IPS-15b (cell line): ENCODE data around the gene BANF2.

ENCODE experiments used
- H3K27me3 ChIP-seq: one replicate; pipeline ENCODE4 v1.6.1; 2013; ENCODE audit warnings: low read length; ENCODE audit not compliant: control insufficient read depth, insufficient read depth
- H3K36me3 ChIP-seq: one replicate; pipeline ENCODE4 v1.6.1; 2013; ENCODE audit warnings: low read length; ENCODE audit not compliant: control insufficient read depth, insufficient read depth
- H3K4me1 ChIP-seq: one replicate; pipeline ENCODE4 v1.6.1; 2013; ENCODE audit warnings: mild to moderate bottlenecking, low read length; ENCODE audit not compliant: control insufficient read depth, insufficient read depth
- H3K4me3 ChIP-seq: one replicate; pipeline ENCODE4 v1.5.1; 2013; ENCODE audit warnings: low read depth, low read length
- H3K9ac ChIP-seq: one replicate; pipeline ENCODE4 v1.6.1; 2013; ENCODE audit warnings: low read depth, mild to moderate bottlenecking, low read length
- H3K9me3 ChIP-seq: one replicate; pipeline ENCODE4 v1.6.1; 2013; ENCODE audit warnings: mild to moderate bottlenecking, low read length; ENCODE audit not compliant: control insufficient read depth, insufficient read depth

The BANF2 gene

GRCh38 chr20:17732907-17733521 lies 33.2 kb downstream of the BANF2 start:
- Histone ChIP-seq H3K9me3 (no peaks in the 10 kb centered on the region), H3K27me3 (no peaks in the 10 kb centered on the region), H3K9ac (no peak overlapping the region), H3K36me3 (no peaks in the 10 kb centered on the region), H3K4me3 (no peak overlapping the region), H3K4me1 (no peaks in the 10 kb centered on the region)

- Histone ChIP-seq H3K27me3 (no peaks in the 10 kb centered on the region), H3K36me3 (no peaks in the 10 kb centered on the region), H3K9ac (no peak overlapping the region), H3K9me3 (no peaks in the 10 kb centered on the region), H3K4me3 (no peak overlapping the region), H3K4me1 (no peaks in the 10 kb centered on the region)
Observed at GRCh38 chr20:17733767-17734304, 34.1 kb downstream of the BANF2 start.

DNA sequence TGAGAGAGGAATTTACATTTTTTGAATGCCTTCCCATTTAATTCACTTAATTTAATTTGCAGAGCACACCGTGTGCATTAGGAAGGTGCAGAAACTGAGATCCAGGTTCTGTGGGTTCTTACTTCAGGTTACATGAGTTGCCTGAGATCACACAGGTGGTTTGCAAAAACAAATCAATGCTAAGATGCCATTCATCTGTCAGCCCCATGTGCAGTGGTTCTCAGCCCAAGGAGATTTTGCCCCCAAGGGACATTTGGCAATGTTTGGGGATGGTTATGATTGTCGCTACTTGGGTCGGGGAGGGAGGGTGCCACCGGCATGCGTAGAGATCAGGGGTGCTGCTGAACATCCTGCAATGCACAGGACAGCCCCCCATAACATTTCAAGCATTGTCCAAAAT lies 34.6 kb downstream of the BANF2 start:
- Histone ChIP-seq H3K9ac (no peak overlapping the region), H3K4me3 (no peak overlapping the region), H3K36me3 (no peaks in the 10 kb centered on the region), H3K9me3 (no peaks in the 10 kb centered on the region), H3K27me3 (no peaks in the 10 kb centered on the region), H3K4me1 (no peaks in the 10 kb centered on the region)

GRCh38 chr20:17735206-17735804 lies 35.5 kb downstream of the BANF2 start:
- Histone ChIP-seq H3K4me3 (no peak overlapping the region), H3K27me3 (no peaks in the 10 kb centered on the region), H3K9ac (no peak overlapping the region), H3K9me3 (no peaks in the 10 kb centered on the region), H3K36me3 (no peaks in the 10 kb centered on the region), H3K4me1 (no peaks in the 10 kb centered on the region)

- no peaks in the 10 kb centered on the region for H3K9me3 ChIP-seq
Observed at GRCh38 chr20:17735959-17736621, 36.3 kb downstream of the BANF2 start.

DNA sequence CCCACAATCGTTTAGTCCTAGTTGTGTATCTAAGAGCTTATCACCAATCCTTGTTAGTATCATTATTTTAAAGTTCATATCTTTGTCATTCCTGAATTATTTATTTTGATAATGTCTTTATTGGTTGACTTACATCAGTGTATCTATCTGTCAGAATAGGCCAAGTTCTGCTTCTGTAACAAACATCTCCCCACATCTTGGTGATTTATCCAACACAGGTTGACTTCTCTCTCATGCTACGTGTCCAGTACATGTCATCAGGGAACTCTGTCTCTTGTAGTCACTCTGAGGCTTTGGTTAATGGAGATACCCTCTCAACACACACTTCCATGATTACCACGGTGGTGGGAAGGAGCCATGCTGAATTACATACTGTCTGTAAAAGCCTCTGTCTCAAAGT lies 38.4 kb downstream of the BANF2 start:
- Histone ChIP-seq H3K36me3 (no peaks in the 10 kb centered on the region), H3K27me3 (no peaks in the 10 kb centered on the region), H3K4me3 (no peak overlapping the region), H3K9me3 (no peaks in the 10 kb centered on the region), H3K9ac (no peak overlapping the region), H3K4me1 (no peaks in the 10 kb centered on the region)

More at GRCh38 chr20:17735959-17736621, 36.3 kb downstream of the BANF2 start:
- Histone ChIP-seq H3K27me3 (no peaks in the 10 kb centered on the region), H3K4me1 (no peaks in the 10 kb centered on the region), H3K36me3 (no peaks in the 10 kb centered on the region), H3K9ac (no peak overlapping the region), H3K4me3 (no peak overlapping the region)

DNA sequence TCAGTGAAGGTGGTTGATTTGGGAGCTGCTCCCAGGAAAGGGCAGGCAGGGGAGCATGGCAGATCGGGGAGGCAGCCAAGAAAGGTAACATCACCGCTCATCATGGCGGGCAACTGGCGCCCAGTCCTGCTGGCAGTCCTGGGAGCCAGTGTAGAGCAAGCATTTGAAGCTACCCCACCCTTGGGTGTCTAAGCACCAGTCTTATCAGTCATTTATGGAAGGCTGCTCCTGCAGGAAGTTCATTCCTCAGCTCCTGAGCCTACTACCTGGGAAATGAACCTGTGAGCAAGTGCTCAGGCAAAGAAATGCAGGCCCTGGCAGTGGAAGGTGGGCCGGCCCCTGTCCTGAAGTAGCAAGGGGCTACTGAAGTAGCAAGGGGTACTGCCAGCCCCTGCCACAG lies 41.5 kb downstream of the BANF2 start:
- H3K36me3 ChIP-seq: no peaks in the 10 kb centered on the region
- H3K4me3 ChIP-seq: no peak overlapping the region
- H3K4me1 ChIP-seq: no peaks in the 10 kb centered on the region
- no peaks in the 10 kb centered on the region for H3K9me3 ChIP-seq
- H3K9ac ChIP-seq: no peak overlapping the region
- H3K27me3 ChIP-seq: no peaks in the 10 kb centered on the region

GRCh38 chr20:17742731-17743130 lies 43.0 kb downstream of the BANF2 start:
- no peaks in the 10 kb centered on the region for H3K36me3 ChIP-seq
- H3K4me3 ChIP-seq: no peak overlapping the region
- no peaks in the 10 kb centered on the region for H3K4me1 ChIP-seq
- H3K27me3 ChIP-seq: no peaks in the 10 kb centered on the region
- H3K9me3 ChIP-seq: no peaks in the 10 kb centered on the region
- no peak overlapping the region for H3K9ac ChIP-seq

DNA sequence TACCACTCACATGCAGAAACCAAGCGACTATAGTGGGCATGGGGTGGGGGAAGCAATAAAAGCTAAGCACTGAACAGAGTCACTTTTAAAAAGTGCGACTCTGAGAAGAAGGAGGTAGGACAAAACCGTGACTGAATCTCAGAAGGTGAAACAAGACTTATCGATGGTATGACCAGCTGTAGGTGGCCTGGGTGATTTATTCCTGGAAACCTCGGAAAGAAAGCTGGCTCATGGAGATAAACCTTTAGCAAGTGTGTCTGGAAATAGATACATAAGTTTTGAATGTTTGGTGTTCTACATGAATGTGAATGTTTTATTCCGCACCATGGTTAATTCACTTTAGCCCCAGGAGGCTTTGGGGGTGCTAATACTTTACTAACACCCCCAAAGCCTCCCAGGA lies 43.9 kb downstream of the BANF2 start:
- Histone ChIP-seq H3K4me3 (no peak overlapping the region), H3K9me3 (no peaks in the 10 kb centered on the region), H3K36me3 (no peaks in the 10 kb centered on the region), H3K9ac (no peak overlapping the region), H3K4me1 (no peaks in the 10 kb centered on the region), H3K27me3 (no peaks in the 10 kb centered on the region)

GRCh38 chr20:17747431-17747846 lies 47.7 kb downstream of the BANF2 start:
- H3K27me3 ChIP-seq: no peaks in the 10 kb centered on the region
- H3K9ac ChIP-seq: no peak overlapping the region
- peaks cover 2% of the 10 kb centered on the region for H3K4me1 ChIP-seq
- no peak overlapping the region for H3K4me3 ChIP-seq
- H3K36me3 ChIP-seq: no peaks in the 10 kb centered on the region
- H3K9me3 ChIP-seq: no peaks in the 10 kb centered on the region

DNA sequence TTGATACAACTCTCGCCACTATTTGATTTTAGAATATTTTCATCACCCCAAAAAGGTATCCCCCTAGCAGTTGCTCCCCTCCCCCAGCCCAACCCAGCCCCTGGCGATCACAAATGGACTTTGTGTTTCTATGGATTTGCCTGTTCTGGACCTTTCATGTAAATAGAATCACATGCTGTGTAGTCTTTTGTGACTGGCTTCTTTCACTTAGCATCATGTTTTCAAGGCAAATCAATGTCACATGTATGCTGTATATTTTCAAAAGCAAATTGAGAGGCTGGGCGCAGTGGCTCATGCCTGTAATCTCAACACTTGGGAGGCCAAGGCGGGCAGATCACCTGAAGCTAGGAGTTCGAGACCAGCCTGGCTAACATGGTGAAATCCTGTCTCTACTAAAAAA lies 48.5 kb downstream of the BANF2 start:
- Histone ChIP-seq H3K36me3 (no peaks in the 10 kb centered on the region), H3K4me3 (no peak overlapping the region), H3K9ac (no peak overlapping the region), H3K9me3 (no peaks in the 10 kb centered on the region), H3K4me1 (peaks cover 11% of the 10 kb centered on the region), H3K27me3 (peaks cover under 1% of the 10 kb centered on the region)

GRCh38 chr20:17749626-17749977 lies 49.8 kb downstream of the BANF2 start:
- peaks cover 15% of the 10 kb centered on the region for H3K4me1 ChIP-seq
- H3K4me3 ChIP-seq: no peak overlapping the region
- H3K36me3 ChIP-seq: no peaks in the 10 kb centered on the region
- H3K27me3 ChIP-seq: peaks cover 4% of the 10 kb centered on the region
- no peaks in the 10 kb centered on the region for H3K9me3 ChIP-seq
- H3K9ac ChIP-seq: no peak overlapping the region
